ENCODE results near the gene FAM193A. TPM values are rescaled to one million over a fixed set of nuclear protein-coding genes. Genes with fewer than 3 reads are reported as not detected.
A peak's percentile ranks its signal among the peaks of the same experiment; 100 is the strongest.

The FAM193A gene
- total and polyA plus RNA-seq, 12 donors: 12.9 to 30.8 (median 23.1) TPM

DNA sequence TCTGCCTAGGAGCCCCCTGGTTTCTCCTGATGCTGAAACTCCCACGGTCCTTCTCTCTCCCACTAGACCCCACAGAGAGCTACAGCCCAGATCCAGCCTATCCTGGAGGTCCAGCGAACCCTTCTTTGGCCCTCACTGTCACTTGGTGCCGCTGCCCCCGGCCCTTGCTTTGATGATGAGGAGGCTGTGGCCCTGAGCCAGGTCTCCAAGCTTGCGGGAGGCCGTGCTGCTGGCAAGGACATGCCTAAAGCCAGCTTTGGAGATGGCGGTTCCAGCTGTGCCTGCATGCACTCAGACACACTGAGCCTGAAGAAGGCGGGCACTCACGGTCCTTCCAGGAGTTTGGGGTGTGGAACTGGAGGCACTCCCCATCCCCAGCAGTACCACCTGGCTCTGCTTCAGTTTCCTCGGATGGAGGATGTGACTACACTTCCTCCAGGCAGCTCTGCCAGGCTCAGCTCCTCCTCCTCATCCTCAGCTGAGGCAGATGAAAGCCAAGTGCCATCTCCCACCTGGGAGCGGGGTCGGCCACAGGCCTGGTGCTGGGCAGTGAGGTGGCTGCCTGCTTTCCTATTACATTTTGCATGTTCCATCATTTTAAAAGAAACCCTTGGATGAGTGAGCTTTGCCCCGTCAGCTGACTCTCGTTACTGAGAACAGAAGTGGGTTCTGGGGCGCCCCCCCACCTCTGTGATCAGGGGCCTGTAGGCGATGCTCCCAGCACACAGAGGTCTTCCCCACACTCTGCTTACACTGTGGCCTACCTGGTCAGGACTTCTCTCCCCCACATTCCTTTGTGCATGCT is 210.6 kb downstream of the FAM193A start:
- Histone ChIP-seq H3K36me3 (replicated peaks in 1 of 2) (peaks cover 0 to 48% of the 10 kb centered on the region in 2 donors), H3K9me3 (replicated peaks in 1 of 3) (no peaks in the 10 kb centered on the region), H3K4me3 (no peak overlapping the region), H3K4me1 (replicated peaks in 1 of 2) (peaks cover 12 to 16% of the 10 kb centered on the region in 2 donors), H3K27me3 (no peaks in the 10 kb centered on the region), H3K27ac (peak overlapping the region in 2 of 5 donors; percentile 84 to 87)
- intact Hi-C loops (cut with DNase I): no loop called here
- no peak for DNase-seq
- TF ChIP-seq POLR2A (IDR thresholded peaks at IDR 0.05) (no peak), CTCF (IDR thresholded peaks at IDR 0.05) (no peak)
- WGBS, 4 donors: 81 to 85% (median 84%) methylated on average over 12 to 16 of the region's 16 CpGs

- no peak for DNase-seq
- peaks cover 18 to 20% of the 10 kb centered on the region in 2 donors for H3K4me1 ChIP-seq (replicated peaks in 1 of 2)
- WGBS, 4 donors: 85 to 94% (median 86%) methylated on average over 16 to 19 of the region's 19 CpGs
- no peaks in the 10 kb centered on the region for H3K9me3 ChIP-seq (replicated peaks in 1 of 3)
- TF ChIP-seq CTCF (IDR thresholded peaks at IDR 0.05) (no peak), POLR2A (IDR thresholded peaks at IDR 0.05) (no peak)
- no peak overlapping the region for H3K27ac ChIP-seq
- no peaks in the 10 kb centered on the region for H3K27me3 ChIP-seq
- H3K36me3 ChIP-seq (replicated peaks in 1 of 2): peaks cover 0 to 16% of the 10 kb centered on the region in 2 donors
- intact Hi-C loops (cut with DNase I): no loop called here
- H3K4me3 ChIP-seq: no peak overlapping the region
These were observed 214.5 kb downstream of the FAM193A start for GRCh38 chr4:2750719-2751605.

DNA sequence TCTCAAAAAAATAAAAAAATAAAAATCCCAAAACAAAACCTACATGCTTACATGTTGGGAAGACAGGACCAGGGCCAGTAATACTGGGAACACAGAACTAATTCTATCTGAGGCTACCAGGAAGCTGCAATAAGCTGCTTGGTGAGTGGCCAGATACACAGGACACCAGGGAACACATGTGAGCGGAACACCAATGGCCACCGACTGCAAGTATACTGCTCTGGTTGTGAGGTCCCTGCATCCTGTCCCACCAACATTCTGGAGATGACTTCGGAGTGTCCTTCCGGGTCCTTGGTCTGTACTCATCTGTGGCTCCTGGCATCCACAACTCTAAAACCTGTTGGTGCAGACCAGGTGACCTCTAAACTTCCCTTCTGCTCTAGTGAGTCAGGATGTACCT is 217.0 kb downstream of the FAM193A start:
- Histone ChIP-seq H3K4me1 (replicated peaks in 1 of 2) (peaks cover 8 to 10% of the 10 kb centered on the region in 2 donors), H3K36me3 (replicated peaks in 1 of 2) (no peaks in the 10 kb centered on the region), H3K27ac (no peak overlapping the region), H3K27me3 (no peaks in the 10 kb centered on the region), H3K9me3 (replicated peaks in 1 of 3) (no peaks in the 10 kb centered on the region), H3K4me3 (no peak overlapping the region)
- DNase-seq: no peak
- TF ChIP-seq POLR2A (IDR thresholded peaks at IDR 0.05) (no peak), CTCF (IDR thresholded peaks at IDR 0.05) (no peak)
- WGBS, 4 donors: 84 to 100% (median 96%) methylated on average over 1 to 4 of the region's 4 CpGs
- intact Hi-C loops (cut with DNase I): no loop called here

Data from adrenal gland (tissue), 12 donors.